ENCODE data around the gene TENT5C. TPM values are rescaled to one million over a fixed set of nuclear protein-coding genes. Genes with fewer than 3 reads are reported as not detected.

The TENT5C gene
- total RNA-seq, 1 experiment from 2014 or later, result 1.4 TPM

- ChIA-PET POLR2A (no interaction called here), RAD21 (ENCODE audit: low non-redundant PET in 1 of 2, low total read pairs in 2 of 2, uncharacterized antibody in 2 of 2, unreplicated experiment in 2 of 2) (no interaction called here), CTCF (no interaction called here)
- DNase-seq (ENCODE audit: low read depth, low spot score) (no peak), ATAC-seq (no peak)
- Histone ChIP-seq H3K4me1 (ENCODE audit: control insufficient read depth in 1 of 2, insufficient read depth in 2 of 2, low read length in 2 of 2) (no peaks in the 10 kb centered on the region; a peak in 1 of 4 replicates), H3K79me2 (ENCODE audit: insufficient read depth, low read length) (no peaks in the 10 kb centered on the region), H3K9me3 (ENCODE audit: control insufficient read depth in 1 of 2, insufficient read depth in 1 of 2, low read depth in 1 of 2, low read length in 2 of 2) (no peaks in the 10 kb centered on the region), H3K27me3 (ENCODE audit: insufficient read depth, low read length) (no peaks in the 10 kb centered on the region), H3K9ac (ENCODE audit: low read length) (no peak overlapping the region), H3K4me3 (replicated peaks in 1 of 2; ENCODE audit: low read depth in 1 of 2, low read length in 2 of 2) (no peak overlapping the region), H2AFZ (ENCODE audit: low read depth, low read length, poor library complexity, severe bottlenecking) (no peak overlapping the region), H3K27ac (ENCODE audit: low read depth, low read length) (no peak overlapping the region), H3K36me3 (ENCODE audit: control insufficient read depth in 1 of 2, insufficient read depth in 2 of 2, low read length in 2 of 2) (no peaks in the 10 kb centered on the region), H3K9me2 (ENCODE audit: insufficient read depth) (no peaks in the 10 kb centered on the region), H3K4me2 (ENCODE audit: low read length) (no peak overlapping the region), H4K20me1 (ENCODE audit: insufficient read depth) (no peaks in the 10 kb centered on the region)
- TF ChIP-seq, protein P1, sequence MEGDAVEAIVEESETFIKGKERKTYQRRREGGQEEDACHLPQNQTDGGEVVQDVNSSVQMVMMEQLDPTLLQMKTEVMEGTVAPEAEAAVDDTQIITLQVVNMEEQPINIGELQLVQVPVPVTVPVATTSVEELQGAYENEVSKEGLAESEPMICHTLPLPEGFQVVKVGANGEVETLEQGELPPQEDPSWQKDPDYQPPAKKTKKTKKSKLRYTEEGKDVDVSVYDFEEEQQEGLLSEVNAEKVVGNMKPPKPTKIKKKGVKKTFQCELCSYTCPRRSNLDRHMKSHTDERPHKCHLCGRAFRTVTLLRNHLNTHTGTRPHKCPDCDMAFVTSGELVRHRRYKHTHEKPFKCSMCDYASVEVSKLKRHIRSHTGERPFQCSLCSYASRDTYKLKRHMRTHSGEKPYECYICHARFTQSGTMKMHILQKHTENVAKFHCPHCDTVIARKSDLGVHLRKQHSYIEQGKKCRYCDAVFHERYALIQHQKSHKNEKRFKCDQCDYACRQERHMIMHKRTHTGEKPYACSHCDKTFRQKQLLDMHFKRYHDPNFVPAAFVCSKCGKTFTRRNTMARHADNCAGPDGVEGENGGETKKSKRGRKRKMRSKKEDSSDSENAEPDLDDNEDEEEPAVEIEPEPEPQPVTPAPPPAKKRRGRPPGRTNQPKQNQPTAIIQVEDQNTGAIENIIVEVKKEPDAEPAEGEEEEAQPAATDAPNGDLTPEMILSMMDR (IDR thresholded peaks at IDR 0.05 in 2 of 3, conservative IDR thresholded peaks at IDR 0.05 in 1 of 3; ENCODE audit: borderline replicate concordance in 1 of 3, insufficient read depth in 1 of 3, low read depth in 2 of 3, low read length in 2 of 3), result no peak
- no peak for TF ChIP-seq ZBTB33 (IDR thresholded peaks at IDR 0.05; ENCODE audit: extremely low read depth, insufficient replicate concordance, low read length)
- no peak for TF ChIP-seq JUND (IDR thresholded peaks at IDR 0.05)
- TF ChIP-seq REST (IDR thresholded peaks at IDR 0.05; ENCODE audit: low read depth), result no peak
- no peak for TF ChIP-seq RAD21 (IDR thresholded peaks at IDR 0.05; ENCODE audit: low read depth)
- no peak for TF ChIP-seq CEBPB (IDR thresholded peaks at IDR 0.05; ENCODE audit: low read depth)
- TF ChIP-seq ELF1 (IDR thresholded peaks at IDR 0.05; ENCODE audit: borderline replicate concordance, low read depth), result no peak
- TF ChIP-seq MAX (IDR thresholded peaks at IDR 0.05), result no peak
- TF ChIP-seq TCF7L2 (IDR thresholded peaks at IDR 0.05; ENCODE audit: borderline replicate concordance, extremely low read depth, insufficient read depth, insufficient read length), result no peak
- TF ChIP-seq SIN3A (IDR thresholded peaks at IDR 0.05; ENCODE audit: low read depth), result no peak
- TF ChIP-seq POLR2AphosphoS5 (IDR thresholded peaks at IDR 0.05; ENCODE audit: low read depth, low read length), result no peak
- TF ChIP-seq SP1 (IDR thresholded peaks at IDR 0.05; ENCODE audit: low read depth), result no peak
- TF ChIP-seq CBX3 (IDR thresholded peaks at IDR 0.05; ENCODE audit: low read depth), result no peak
- TF ChIP-seq ZFX (IDR thresholded peaks at IDR 0.05), result no peak
- no peak for TF ChIP-seq ZNF274 (IDR thresholded peaks at IDR 0.05; ENCODE audit: low read depth, low read length)
- no peak for TF ChIP-seq SRF (IDR thresholded peaks at IDR 0.05; ENCODE audit: low read depth)
- no peak for TF ChIP-seq YY1 (IDR thresholded peaks at IDR 0.05; ENCODE audit: extremely low read depth, insufficient replicate concordance, low read depth, low read length)
- TF ChIP-seq EZH2 (IDR thresholded peaks at IDR 0.05), result no peak
- no peak for TF ChIP-seq EGR1 (IDR thresholded peaks at IDR 0.05; ENCODE audit: low read depth)
- no TSS peak for BruUV-seq (replicated peaks)
- intact Hi-C loops (cut with micrococcal nuclease), result no loop called here
Measured at GRCh38 chr1:117576236-117576635, 29.6 kb upstream of the TENT5C start.
